Hepatocyte (in vitro differentiated cells): ENCODE results near the gene FBN1.

Experiments used
- CTCF ChIP-seq: fragments of 200-600 bp; sonication (generic); IDR thresholded peaks from 2 replicates; pipeline ENCODE4 v1.5.1; 2016; ENCODE audit warnings: antibody characterized with exemption, mild to moderate bottlenecking; ENCODE audit not compliant: poor library complexity
- EZH2phosphoT487 ChIP-seq: fragments of 200-600 bp; sonication (generic); IDR thresholded peaks from one replicate; pipeline ENCODE4 v1.6.1; 2018; ENCODE audit warnings: antibody characterized with exemption, mild to moderate bottlenecking, low read depth, moderate library complexity; ENCODE audit not compliant: unreplicated experiment, severe bottlenecking

GRCh38 chr15:48637639-48638038, 7.9 kb downstream of the FBN1 start:
- TF ChIP-seq CTCF (no peak), EZH2phosphoT487 (no peak)
